GM19468 (cell line): ENCODE measurements around the gene VDR.

ENCODE experiments used
- ATAC-seq: cut with Tn5 transposase; IDR thresholded peaks from one replicate; pipeline ENCODE4 v1.9.1; 2021; ENCODE audit warnings: mild to moderate bottlenecking, moderate library complexity, moderate number of reproducible peaks; ENCODE audit not compliant: unreplicated experiment; ENCODE audit errors: extremely low read depth

Gene VDR

DNA sequence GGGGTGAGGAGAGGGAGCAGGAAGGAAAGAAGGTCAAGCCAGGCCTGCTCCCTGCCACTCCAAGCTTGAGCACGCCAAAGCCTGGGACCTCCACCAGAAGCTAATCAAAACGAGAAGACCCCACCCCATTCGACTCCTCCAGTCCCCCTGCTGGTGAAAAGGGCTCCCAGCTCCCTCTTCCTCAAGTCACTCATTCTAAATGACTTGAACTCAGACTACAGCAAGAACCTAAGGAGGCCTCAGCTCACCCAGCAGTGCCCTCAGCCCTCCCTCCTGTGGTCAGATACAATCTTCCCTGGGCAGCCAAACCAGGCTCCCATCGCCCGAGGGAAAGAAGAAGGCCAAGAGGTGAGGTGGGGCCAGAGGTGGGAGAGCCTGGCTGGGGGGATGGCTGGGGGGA, 102.5 kb downstream of the VDR start:
- ATAC-seq, result no peak

DNA sequence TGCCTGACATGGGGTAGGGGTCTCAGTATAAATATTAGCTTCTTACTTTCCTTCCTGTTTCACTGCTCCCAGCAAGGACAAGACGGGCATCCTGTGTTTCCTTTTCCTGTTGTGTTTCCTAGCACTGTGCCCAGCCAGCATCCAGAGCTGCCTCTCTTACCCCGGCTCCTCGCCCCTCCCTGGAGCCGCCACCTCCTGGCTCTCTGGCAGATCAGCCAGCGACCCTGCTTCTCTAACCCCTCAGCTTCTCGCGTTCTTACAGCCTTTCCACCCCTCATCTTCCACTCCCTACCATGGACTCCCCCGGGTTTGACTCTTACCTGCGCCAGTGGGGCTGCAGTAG, 102.9 kb downstream of the VDR start:
- ATAC-seq, result no peak

DNA sequence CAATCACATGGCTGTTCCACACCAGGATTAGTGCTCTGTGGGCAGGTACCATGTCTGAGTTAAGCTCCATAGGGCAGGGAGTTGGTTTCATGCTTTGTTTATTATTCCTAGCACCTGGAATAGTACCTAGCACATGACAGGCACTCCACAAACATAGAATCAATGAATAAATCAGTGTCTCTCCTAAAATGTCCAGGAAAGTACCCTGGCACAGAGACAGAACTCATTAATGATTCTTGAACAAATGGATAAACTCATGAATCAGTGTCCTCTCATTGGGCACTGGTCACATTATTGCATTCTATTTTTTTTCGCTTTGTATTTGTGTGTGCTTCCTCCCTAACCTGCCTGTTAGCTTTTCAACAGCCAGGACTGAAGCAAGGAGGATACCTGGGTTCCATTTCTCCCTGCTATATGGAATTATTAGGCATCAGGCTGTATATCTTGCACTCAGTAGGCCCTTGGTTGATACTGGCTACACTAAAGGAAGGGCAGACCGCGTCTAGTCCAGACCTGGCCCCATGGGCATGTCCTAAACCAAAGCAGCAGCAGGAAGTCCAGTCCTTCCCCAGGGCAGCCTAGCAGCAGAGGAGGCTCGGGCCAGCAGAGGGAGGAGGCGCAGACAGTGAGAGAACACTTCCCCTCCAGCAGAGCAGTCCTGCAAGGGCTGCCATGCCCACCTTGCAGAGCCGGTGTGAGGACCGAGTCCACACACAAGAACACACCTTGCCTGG, 103.5 kb downstream of the VDR start:
- no peak for ATAC-seq

DNA sequence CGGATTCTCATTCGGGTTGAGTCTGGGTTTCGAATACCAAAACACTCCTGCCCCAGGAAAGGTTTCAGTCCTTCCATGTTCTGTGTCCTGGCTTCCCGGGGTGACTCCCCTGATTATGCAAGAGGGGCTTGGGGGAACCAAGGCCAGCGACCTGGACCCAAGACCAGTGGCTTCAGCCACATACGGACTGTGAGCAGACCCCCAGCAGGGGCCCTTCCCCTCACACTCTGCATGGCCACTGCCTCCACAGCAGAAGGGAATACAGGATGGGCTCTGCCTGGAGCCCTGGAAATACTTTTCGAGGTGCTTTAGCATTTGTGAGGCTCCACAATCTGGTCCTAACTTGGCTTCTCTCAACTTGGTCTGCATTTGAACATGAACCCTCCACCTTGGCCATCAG, 104.2 kb downstream of the VDR start:
- ATAC-seq, result no peak

DNA sequence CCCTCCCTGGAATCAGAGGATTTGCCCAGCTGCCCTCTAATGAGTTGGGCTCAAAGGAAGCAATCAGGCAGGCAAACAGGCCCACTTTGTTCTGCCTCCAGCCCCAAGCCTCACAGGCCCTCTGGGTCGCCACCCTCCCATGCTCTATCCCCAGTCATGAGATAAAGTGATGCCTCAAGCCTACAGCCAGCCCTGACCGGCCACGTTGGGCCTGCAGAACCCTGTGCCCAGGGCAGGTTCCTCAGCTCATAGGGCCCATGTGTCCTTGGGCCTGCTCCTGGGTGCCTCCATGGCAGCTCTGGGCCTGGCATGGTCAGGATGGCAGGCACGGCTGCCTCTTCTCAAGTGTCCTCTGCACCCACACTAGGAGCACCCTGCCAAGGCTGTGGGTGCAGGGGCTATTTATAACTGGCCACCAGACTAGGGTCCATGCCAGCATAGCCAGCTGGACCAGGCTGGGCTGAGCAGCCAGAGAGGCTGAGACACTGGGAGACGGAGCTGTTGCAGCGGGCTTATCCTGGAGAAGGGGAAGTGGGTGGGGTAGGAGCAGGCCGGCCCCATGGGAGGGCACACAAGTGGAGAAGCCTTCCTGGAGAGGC, 105.3 kb downstream of the VDR start:
- no peak for ATAC-seq

DNA sequence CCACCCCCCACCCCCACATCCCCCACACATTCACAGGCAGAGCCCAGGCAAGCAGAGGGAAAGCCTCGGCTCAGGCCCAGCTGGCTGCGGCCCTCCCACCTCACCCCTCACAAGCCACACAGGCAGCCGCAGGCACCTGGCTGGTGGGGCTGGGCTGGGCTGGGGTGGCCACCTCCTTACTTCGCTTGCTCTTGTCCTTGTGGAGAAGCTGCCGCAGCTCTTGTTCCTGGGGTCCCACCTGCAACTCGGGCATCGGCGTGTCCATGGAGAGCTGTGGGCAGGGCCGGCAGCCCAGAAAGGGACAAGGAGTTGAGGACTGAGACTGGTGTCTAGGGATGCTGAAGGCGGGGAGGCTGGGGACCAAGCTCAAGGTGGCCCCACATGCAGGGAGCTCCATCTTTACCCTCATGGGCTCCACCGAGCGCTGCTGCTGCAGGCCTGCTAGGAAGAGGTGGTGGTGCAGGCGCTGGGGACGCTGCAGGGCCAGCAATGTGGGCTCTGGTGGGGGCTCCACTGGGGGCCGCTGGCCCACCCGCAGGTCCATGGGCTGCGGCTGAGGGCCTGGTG, 106.3 kb downstream of the VDR start:
- ATAC-seq, result no peak

DNA sequence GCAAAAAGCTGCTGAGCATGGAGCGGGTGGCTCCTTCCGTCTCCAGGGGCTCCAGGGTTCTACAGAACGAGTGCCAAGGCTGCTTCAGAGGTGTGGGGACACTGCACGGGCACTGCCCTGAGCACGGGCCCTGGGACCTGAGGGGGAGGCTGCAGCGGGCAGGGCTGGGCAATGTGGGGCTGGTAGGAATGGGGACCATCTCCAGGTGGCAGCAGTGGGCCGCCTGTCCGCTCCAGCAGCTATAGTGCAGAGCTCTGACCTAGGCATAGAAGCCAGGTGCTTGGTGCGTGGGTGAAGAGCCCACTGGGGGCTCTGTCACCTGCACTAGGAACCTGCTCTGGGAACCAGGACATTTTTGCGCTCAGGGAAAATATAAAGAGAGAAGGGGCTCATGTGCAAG, 107.4 kb downstream of the VDR start:
- ATAC-seq, result peak; percentile 53

DNA sequence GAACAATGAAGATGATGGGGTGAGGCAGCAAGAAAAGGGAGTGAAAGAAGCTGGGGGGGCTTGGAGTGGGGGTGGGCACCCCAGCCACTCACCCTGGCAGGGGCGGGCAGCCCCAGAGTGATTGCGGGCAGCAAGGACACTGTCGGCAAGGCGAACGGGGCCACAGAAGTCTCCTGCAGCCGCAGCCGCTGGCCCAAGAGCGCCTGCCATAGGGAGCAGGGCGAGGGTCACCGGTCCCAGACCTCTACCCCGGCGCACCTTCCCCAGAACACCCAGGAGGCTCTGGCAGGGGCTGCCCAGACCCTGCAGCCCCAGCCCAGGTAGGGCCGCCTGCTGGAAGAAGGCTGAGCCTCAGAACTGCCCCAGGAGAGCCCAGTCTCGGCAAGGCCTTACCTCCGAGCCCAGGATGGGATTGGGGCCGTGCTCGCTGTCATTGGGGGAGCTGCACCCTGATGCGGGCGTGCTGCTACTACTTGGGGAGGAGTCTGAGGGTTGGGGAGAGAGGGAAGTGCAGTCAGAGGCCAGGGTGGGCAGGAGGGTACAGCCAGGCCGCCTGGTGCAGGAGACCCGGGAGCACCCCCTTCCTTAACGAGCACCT, 108.9 kb downstream of the VDR start:
- ATAC-seq, result no peak

DNA sequence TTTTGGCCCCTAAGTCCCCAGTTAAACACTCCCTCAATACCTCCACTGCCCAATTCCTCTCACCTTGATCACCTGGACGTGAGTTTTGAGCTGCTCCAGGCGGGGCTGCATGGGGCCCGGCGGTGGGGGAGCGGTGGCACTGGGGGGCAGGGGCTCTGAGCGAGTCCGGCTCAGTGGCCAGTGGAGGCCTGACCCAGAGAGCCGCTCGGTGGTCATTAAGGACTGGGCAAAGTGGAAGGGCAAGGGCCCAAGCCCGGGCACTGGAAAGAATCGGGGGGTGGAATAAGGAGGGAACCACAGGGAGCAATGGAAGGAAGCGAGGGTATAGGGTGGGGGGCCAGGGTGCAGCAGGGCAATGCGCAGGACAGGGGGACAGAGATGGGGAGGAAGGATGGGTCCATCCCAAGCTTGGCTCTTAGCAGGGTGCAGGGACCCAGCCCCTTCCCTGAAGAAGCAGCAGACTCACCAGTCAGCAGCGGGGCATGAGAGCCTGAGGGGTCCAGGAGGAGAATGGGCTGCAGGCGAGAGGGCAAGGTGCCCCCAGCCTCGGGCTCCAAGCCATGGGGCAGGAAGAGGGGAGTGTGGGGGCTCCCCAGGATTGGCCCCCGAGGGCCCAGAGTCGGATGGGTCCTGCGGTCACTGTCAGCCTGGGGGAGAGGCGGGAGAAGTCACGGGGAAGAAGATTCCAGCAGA, 109.5 kb downstream of the VDR start:
- no peak for ATAC-seq

DNA sequence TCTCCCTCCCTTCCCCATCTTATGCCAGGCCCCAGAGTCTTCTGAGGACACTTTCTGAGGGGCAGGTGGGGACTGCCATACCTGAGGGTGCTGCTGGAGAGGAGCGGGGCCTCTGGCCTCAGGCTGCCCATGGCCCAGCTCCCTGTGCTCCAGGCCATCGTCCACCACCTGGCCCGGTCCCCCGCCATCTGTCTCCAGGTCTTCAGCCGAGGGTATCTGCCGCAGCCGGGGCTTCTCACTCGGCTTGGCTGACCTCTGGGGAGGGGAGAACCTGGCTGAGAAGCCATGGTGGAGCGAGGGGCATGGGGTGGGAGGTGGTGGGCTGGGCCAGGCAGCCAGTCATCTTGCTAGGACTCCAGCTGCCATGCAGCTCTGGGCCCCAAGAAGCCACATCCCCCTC, 110.1 kb downstream of the VDR start:
- no peak for ATAC-seq

DNA sequence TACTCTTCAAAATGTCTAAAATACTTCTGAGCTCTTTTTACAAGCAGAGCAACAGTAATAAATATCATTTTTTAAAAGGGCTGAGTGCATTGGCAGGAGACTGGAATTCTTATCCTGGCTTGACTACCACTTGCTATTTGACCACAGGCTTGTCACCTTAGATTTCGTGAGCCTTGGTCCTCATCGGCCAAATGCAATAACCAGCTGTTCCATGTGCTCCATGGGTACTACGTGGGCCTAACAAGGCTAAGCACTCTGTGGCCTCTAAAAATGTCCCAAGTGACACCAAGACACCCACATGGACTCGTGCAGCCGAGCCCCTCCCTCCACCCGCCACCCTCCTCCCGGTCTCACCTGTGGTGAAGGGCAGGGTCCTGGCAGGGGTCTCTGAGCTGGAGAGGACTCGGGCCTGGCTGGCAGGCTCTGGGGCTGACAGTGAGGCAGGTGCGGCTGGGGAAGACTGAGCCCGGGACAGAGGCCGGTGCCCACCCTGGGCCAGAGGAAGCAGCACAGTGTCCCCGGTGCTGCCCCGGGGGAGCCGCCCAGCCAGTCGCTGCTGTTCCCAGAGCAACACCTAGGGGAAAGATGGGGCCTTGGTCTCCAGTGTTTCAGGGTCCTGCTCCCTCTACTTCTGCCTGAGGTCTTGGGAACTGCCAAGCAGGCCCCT, 111.6 kb downstream of the VDR start:
- no peak for ATAC-seq

DNA sequence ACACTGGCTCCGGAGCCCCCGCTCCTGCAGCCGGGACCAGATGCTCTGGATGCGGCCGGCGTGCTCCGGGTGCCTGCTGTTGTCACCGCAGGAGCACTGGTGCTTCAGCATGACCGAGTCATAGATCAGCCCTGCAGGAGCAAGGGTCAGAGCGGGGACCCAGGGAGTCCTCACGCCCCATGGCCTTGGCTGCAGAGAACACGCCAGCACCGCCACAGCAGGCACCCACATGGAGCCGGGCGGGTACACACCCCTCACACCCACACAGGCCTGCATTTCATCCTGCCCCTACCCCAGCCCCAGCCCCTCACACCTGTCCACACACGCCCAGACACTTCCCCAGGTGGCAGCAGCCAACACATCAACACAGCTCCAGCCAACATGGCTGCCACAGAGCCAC, 112.9 kb downstream of the VDR start:
- no peak for ATAC-seq
